Stromal cell of bone marrow (primary cell): ENCODE results near the gene SLCO6A1.

Source experiments
- DNase-seq: peaks from one replicate; pipeline ENCODE4 v3.0.0-alpha.2; 2012; ENCODE audit warnings: low read depth

Gene SLCO6A1

DNA sequence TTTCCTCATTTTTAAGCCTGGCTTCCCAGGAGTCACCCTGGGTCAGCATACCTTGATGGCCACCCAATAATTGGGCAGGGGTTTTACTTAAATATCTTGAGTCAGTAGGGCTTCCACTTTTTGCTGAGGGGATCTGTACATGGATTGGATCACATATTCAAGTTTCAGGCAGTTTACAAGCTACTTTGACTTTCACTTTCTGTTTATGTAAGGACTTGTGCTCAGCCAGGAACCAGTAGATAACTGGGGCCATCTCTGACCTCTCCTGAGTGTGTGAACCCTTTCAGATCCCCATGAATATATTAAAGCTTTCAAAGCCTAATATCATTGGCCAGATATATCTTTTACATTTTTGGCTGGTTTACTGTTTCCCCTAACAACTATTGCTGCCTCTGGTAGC, 45.1 kb downstream of the SLCO6A1 start:
- peak; percentile 9 for DNase-seq

DNA sequence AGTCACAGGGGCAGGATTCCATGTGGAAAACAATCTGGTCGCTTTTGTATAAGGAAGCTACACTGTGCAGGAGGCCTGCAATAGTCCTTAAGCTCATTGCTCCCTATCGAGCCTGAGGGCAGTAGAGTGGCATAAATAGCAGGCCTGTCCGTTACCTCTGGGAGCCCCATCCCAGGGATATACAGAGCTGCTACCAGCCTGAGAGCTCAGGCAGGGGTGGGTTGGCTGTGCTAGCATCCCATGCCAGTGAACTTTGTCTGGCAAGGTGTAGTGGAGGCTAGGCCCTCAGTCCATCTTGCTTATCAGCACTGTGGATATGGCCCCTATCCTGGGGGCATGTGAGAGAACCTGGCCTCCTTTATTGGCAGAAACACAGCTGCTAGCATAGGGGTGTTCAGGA, 47.7 kb downstream of the SLCO6A1 start:
- DNase-seq: no peak

DNA sequence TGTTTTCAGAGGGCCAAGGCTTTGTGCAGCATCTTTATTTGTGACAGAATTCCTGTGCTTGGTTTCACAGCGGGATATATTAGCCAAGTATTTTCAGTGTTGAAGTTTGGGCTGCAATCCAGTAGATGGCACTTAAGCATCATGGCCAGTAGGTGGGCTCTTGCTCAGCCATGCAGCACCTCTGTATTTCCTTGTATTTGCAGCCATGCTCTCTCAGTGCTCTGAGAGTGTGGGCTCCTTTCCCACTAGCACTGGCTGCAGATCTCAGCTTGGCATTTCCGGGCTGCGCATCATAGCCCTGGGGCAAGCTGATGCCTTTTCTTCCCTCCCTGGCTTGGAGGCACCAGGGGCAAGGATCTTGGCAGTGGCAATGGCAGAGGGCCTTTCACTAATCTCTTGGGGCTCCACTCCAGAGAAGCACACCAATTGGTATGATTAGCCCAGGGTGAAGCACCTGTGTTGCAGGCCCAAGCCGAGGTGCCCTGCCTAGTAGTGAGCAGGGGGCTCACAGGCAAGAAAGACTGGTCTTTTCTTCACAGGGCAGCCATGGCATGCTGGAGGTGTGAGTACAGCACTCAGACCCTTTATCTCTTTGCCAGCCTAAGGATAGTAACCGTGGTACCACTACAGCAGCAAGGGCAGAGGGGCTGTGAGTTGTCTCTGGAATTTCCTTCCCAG, 48.3 kb downstream of the SLCO6A1 start:
- DNase-seq: no peak

DNA sequence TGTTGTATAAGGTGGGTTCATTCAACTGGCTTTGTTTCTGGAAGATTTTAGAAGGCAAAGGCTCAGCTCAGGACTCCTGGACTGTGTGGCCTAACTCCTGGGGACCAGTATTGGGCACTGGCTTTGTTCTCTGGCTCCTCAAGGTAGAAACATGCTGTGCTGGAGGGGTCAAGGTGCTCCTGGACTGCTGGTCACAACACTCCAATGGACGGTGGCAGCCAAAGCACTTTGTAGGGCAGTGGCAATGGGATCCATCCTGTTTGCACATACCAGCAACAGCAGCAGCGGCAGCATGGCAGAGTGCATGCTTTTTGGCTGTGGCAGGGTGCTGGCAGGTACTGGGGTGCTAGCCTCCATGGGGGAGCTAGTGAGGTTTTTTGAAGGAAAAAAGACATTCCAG, 65.3 kb downstream of the SLCO6A1 start:
- DNase-seq: no peak

DNA sequence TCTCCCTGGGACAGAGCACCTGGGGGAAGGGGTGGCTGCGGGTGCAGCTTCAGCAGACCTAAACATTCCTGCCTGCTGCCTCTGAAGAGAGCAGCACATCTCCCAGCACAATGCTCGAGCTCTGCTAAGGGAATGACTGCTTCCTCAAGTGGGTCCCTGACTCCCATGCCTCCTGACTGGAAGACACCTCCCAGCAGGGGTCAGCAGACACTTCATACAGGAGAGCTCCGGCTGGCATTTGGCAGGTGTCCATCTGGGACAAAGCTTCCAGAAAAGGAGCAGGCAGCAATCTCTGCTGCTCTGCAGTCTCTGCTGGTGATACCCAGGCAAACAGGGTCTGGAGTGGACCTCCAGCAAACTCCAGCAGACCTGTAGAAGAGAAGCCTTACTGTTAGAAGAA, 77.2 kb downstream of the SLCO6A1 start:
- peak; percentile 7 for DNase-seq

DNA sequence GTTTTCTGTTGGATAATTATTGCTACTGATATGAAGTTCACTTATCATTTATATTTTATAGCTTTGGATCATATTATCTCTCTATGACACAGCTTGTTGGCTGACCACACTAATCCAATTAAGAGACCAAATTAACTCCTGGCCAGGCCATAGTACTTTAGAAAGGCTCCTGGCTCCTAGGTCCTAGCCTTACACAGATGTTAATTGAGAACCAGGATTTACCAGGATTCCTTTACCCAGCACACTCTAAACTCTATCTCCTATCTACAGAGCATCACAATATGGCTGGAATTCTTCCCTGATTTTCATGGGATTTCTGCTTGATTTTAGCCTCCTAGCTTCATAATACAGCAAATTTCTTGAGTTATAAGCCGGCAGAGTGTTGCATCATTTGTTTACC, 80.3 kb downstream of the SLCO6A1 start:
- DNase-seq: no peak

DNA sequence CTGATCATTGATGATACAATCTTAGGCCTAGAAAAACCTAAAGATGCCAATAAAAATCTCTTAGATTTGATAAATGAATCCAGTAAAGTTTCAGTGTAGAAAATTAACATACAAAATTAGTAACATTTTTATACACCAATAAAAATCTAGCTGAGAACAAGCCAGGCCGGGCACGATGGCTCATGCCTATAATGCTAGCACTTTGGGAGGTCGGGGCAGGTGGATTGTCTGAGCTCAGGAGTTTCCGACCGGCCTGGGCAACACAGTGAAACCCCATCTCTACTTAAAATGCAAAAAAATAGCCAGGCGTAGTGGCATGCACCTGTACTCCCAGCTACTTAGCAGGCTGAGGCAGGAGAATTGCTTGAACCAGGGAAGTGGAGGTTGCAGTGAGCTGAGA, 84.4 kb downstream of the SLCO6A1 start:
- no peak for DNase-seq

DNA sequence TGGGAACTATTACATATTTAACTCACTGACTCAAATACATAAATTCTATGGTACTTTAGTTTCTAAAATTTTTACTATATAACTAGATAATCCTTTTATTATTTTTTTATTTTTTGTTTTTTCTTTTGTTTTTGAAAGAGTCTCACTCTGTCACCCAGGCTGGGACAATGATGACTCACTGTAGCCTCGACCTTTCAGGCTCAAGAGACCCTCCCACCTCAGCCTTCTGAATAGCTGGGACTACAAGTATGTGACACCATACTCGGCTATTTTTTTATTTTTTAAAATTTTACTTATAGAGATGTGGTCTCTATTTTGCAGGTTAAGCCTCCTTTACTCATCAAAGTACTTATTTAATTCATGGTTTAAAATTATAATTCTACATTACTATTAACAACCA, 110.6 kb downstream of the SLCO6A1 start:
- no peak for DNase-seq

DNA sequence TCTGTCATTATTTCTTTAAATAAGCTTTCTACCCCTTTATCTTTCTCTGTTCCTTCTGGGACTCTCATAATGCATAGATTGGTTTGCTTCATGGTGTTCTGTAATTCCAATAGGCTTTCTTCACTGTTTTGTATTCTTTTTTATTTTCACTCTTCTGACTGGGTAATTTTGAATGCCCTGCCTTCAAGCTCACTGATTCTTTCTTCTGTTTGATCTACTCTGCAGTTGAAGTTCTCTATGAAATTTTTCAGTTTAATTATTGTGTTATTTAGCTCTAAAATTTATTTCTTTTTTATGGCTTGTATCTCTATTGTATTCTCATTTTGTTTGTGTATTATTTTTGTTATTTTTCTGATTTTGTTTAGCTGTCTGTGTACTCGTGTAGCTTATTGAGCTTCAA, 113.4 kb downstream of the SLCO6A1 start:
- DNase-seq: no peak

DNA sequence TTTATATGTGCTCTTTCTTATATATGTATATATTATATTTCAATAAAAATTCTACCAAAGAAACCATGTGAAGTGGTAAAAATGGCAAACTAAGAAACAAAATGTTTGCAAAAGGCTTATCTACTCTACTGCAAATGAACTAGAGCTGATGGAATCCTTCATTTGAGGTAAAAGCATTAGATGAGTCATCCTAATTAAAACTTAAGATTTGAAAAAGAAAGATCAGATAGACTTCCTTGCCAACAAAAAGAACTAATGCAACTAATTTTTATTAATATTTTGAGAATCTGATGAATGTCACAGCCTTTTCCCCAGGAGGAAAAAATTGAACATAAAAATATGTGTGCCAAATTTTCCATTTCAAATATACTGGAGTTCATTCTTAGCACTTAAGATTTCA, 118.6 kb downstream of the SLCO6A1 start:
- DNase-seq: no peak

DNA sequence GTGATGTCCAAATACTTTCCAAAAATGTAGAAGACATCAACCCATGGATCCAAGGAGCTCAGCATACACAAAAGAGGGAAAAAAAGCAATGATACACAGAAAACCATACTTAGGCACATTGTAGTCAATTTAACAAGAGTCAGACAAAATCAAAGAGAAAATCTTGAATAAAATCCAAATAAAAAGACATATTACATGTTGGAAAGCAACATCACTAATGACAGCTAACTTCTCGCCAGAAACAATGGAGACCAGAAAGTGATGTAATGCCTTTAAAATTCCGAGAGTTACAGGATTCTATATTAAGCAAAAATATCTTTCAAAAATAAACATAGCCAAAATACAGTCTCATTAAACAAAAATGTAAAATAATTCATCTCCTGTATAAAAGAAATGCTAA, 122.9 kb downstream of the SLCO6A1 start:
- no peak for DNase-seq

DNA sequence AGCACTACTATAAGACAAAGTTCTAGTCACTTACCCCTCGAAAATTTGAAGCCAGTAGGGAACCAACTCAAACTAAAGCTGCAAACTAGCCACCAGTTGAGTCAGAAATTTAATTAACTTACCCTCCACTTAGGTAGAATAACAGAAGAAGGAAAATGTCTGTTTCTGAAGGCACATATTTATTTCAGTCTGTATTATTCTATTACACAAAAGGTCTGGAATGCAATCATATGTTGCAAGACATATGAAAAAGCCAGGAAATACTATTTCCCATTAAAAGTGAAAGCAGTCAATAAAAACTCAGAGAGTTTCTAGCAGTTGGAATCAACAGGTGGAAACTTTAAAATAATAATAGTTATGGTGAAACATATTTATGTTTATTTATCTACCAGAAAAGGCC, 123.5 kb downstream of the SLCO6A1 start:
- DNase-seq: peak; percentile 1

DNA sequence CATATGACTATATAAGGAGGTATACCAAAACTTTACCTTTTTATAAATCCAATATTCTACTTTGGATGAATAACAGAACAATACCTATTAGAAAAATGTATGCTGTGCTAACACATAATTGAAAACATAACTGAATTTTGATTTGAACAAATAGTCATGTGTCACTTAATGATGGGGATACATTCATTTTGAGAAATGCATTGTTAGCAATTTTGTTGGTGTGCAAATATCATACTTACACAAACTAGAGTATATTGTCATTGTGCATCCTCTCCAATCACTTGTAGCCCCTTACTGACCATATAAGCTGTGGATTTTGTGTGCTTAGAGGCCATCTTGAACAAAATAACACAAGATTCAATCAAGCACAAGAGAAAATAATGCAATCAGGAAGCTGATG, 130.4 kb downstream of the SLCO6A1 start:
- no peak for DNase-seq

DNA sequence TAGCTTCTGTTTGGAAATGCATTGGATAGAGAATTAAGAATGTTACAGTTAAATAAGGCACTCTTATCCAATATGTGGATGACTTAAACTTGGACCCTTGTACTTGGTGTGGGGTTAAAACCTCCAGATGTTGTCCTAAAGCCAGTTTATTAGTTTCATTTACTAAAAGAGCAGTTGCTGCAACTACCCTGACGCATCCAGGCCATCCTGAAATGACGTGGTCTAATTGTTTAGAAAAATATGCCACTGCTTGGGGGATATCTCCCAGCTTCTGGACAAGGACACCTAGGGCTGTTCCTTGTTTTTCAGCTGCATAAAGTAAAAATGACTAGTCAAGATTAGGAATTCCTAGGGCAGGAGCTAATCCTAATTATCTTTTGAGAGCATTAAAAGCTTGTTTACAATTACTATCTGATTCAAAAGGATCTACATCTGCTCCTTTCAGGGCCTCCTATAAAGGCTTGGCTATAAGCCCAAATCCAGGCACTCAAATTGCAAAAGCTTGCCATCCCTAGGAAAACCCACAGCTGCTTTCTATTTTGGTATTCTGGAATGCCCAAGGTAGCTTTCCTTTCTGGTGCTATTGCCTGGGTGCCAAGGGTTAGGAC, 157.0 kb downstream of the SLCO6A1 start:
- no peak for DNase-seq

DNA sequence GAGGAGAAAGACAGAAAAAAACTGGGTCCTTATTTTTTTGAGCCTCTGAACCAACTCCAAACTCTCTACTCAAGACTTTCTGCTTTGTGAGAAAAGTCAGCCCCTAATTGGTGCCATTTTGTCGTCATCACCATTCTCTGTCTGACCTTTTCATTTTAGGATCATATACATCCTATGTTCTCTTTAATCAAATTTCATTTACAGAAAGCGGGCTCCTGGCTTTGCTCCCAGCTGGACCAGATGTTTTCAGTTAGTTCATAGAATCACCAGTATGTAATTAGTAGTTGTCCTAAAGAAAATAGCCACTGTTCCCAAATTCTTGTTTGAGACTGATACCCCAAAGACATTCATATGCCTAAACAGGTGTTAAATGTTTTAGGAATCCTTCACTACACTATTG, 174.1 kb downstream of the SLCO6A1 start:
- DNase-seq: no peak
